ENCODE data around the gene EHD3.

GRCh38 chr2:31192396-31192795 lies 41.6 kb upstream of the EHD3 start:
- no peak for TF ChIP-seq CTCF (conservative IDR thresholded peaks at IDR 0.05; ENCODE audit: low read length)
- TF ChIP-seq EZH2phosphoT487 (IDR thresholded peaks at IDR 0.05; ENCODE audit: borderline replicate concordance): no peak

Measured in Loucy (cell line).